ENCODE results near the gene ASH1L.
"Not testable (repeated sequence)": the region's sequence is repeated elsewhere in the genome, so short reads cannot be mapped to it uniquely, and the experiment has no call there.

ASH1L gene

GRCh38 chr1:155291006-155291405 lies 271.6 kb downstream of the ASH1L start:
- not testable (repeated sequence) for H3K27ac ChIP-seq; DNase-seq (ENCODE audit: low read depth, low spot score)

- no peak for DNase-seq (ENCODE audit: low read depth, low spot score)
- no peak overlapping the region for H3K27ac ChIP-seq
Observed at GRCh38 chr1:155287987-155288543, 274.5 kb downstream of the ASH1L start.

GRCh38 chr1:155286544-155286943 lies 276.1 kb downstream of the ASH1L start:
- DNase-seq (ENCODE audit: low read depth, low spot score) = no peak
- no peak overlapping the region for H3K27ac ChIP-seq

- DNase-seq (ENCODE audit: low read depth, low spot score) = no peak
- no peak overlapping the region for H3K27ac ChIP-seq
Observed at GRCh38 chr1:155285631-155286044, 277.0 kb downstream of the ASH1L start.
